GM12801 (cell line): ENCODE measurements around the gene FARS2.

Experiments used
- CTCF ChIP-seq: IDR thresholded peaks from one replicate; pipeline ENCODE4 v1.5.1; 2011; ENCODE audit warnings: control low read depth; ENCODE audit not compliant: insufficient read length; ENCODE audit errors: extremely low read depth

FARS2 gene

DNA sequence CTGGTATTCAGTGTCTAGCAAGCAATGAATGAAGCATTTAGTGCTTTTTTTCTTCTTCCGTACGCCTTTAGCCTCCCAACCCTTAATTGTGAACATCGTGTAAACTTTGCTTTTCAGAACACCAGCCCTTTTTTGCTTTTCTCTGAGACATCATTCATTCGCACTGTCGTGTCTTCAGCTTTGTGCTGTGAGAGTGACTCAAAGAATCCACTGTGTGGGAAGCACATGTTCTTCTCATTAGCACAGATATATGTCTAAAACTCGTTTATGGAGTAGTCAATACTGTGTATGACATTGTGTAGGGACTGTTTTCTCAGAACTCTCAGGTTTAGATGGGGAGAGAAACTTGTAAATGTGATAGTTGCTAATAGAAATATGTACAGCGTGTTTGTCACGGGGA lies 279.1 kb downstream of the FARS2 start:
- no peak for TF ChIP-seq CTCF

GRCh38 chr6:5541025-5541424 lies 279.7 kb downstream of the FARS2 start:
- TF ChIP-seq CTCF = no peak

DNA sequence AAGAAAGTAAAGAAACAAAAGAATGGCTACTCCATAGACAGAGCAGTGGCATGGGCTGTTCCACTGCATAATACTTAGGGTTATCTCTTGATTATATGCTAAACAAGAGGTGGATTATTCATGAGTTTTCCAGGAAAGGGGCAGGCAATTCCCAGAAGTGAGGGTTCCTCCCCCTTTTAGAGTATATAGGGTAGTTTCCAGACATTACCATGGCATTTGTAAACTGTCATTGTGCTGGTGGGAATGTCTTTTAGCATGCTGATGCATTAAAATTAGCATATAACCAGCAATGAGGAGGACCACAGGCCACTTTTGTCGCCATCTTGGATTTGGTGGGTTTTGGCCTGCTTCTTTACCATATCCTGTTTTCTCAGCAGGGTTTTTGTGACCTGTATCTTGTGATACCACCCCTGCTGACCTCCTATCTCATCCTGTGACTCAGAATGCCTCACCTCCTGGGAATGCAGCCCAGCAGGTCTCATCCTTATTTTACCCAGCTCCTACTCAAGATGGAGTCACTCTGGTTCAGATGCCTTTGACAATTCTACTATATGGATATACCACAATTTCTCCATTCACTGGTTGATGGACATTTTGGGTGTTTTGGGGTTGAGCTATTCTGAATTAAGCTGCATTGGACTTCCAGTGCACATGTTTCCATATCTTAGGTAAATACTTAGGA lies 280.6 kb downstream of the FARS2 start:
- no peak for TF ChIP-seq CTCF

DNA sequence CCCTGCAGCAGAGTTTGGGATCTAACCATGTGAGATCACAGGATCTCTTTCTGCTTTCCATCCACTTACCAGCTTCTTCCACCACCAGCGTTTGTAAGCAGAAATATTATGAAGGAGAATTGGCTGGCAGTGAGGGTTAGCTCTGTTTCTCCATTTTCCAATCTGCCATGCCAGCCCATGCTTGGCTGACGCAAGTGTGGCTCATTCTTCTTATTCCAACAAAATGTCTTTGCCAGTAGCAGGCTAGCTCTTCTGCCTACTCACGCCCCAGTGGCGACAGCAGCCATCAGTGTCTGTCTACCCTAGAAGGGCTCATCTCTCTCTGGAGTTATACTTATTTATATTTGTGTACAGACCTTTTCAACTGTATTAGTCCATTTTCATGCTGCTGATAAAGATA lies 286.2 kb downstream of the FARS2 start:
- no peak for TF ChIP-seq CTCF

DNA sequence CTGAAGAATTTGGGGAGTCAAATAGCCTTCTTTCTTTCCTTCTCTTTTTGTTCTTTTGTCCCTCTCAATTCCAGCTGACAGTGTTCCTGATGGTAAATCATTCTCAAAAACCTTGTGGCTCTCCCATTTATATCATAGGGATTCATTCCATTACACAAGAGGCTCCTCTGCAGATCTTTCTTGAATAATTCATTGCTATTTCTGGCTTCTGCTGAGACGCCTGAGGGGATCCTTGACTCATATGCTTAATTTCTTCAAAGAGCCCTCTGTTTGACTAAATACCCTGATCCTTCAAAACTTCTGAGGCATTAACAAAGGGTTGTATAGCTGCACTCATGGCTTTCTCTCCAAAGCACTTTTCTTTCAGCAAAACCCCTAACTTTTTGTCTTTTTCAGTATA lies 289.3 kb downstream of the FARS2 start:
- TF ChIP-seq CTCF = no peak

- TF ChIP-seq CTCF = no peak
These were observed 290.9 kb downstream of the FARS2 start for GRCh38 chr6:5552243-5552642.

GRCh38 chr6:5553767-5554166 lies 292.5 kb downstream of the FARS2 start:
- TF ChIP-seq CTCF = no peak
